ENCODE results near the gene TP53I3. TPM values are rescaled to one million over a fixed set of nuclear protein-coding genes. Genes with fewer than 3 reads are reported as not detected.

The TP53I3 gene
- polyA plus RNA-seq, 1 experiment = 45.1 TPM

DNA sequence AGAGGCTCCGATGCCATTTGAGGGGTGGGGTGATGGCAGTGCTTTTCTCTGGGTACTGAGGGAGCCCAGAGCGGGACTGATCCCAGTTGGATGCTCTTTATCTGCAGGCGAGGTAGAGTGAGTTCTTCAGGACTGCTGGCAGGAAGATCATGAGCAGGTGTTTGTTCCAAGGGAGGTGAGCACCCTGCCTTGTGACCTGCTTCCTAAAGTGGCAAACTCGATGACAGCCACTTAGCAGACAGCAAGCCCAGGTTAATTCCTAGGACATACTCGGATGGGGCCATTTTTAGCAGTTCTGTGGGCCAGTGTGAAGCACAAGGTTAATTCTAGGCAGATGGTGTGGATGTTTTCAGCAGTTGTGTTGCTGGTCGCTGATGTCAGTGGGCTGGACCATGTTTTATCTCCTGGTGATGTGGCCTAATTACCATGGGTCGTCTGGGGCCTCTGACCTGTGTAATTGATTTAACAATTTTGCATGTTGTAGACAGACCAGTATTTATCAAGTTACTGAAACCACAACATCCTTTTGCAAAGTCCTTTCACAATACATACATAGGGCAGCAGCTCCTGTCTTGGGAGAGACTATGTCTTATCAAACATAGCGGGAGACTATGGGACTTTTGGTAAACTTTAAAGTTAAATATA is 30.1 kb downstream of the TP53I3 start:
- TF ChIP-seq, protein P1, sequence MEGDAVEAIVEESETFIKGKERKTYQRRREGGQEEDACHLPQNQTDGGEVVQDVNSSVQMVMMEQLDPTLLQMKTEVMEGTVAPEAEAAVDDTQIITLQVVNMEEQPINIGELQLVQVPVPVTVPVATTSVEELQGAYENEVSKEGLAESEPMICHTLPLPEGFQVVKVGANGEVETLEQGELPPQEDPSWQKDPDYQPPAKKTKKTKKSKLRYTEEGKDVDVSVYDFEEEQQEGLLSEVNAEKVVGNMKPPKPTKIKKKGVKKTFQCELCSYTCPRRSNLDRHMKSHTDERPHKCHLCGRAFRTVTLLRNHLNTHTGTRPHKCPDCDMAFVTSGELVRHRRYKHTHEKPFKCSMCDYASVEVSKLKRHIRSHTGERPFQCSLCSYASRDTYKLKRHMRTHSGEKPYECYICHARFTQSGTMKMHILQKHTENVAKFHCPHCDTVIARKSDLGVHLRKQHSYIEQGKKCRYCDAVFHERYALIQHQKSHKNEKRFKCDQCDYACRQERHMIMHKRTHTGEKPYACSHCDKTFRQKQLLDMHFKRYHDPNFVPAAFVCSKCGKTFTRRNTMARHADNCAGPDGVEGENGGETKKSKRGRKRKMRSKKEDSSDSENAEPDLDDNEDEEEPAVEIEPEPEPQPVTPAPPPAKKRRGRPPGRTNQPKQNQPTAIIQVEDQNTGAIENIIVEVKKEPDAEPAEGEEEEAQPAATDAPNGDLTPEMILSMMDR (IDR thresholded peaks at IDR 0.05; ENCODE audit: insufficient read depth, low read depth, low read length) = no peak
- ChIA-PET POLR2A (no interaction called here), CTCF (no interaction called here)
- Histone ChIP-seq H3K27me3 (ENCODE audit: control insufficient read depth, insufficient read depth, low read length) (no peaks in the 10 kb centered on the region), H3K36me3 (ENCODE audit: control insufficient read depth, insufficient read depth, low read length) (no peaks in the 10 kb centered on the region), H3K4me3 (ENCODE audit: low read depth, low read length) (no peak overlapping the region)
- no peak for DNase-seq (ENCODE audit: low read depth)

DNA sequence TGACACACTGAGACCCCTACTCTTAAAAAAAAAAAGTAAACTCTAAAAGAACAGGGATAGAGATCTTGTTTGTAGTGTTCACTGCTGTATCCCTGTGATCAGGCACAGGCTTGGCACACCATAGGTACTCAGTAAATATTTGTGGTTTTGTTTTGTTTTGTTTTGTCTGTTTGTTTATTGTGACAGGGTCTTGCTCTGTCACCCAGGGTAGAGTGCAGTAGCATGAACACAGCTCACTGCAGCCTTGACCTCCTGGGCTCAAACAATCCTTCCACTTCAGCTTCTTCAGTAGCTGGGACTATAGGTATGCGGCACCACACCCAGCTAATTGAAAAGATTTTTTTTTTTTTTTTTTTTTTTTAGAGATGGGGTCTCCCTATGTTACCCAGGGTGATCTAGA is 31.7 kb downstream of the TP53I3 start:
- H3K36me3 ChIP-seq (ENCODE audit: control insufficient read depth, insufficient read depth, low read length) = no peaks in the 10 kb centered on the region
- H3K27me3 ChIP-seq (ENCODE audit: control insufficient read depth, insufficient read depth, low read length) = no peaks in the 10 kb centered on the region
- TF ChIP-seq, protein P1 (IDR thresholded peaks at IDR 0.05; ENCODE audit: insufficient read depth, low read depth, low read length) = no peak
- ChIA-PET CTCF (interaction anchor here (1.3 to 1.6 kb wide), 3 partner anchors 8 to 126 kb away, joined by 3 to 4 read pairs (median 3); partner anchors contain the start of gene ATAD2B), POLR2A (no interaction called here)
- no peak for DNase-seq (ENCODE audit: low read depth)
- no peak overlapping the region for H3K4me3 ChIP-seq (ENCODE audit: low read depth, low read length)

DNA sequence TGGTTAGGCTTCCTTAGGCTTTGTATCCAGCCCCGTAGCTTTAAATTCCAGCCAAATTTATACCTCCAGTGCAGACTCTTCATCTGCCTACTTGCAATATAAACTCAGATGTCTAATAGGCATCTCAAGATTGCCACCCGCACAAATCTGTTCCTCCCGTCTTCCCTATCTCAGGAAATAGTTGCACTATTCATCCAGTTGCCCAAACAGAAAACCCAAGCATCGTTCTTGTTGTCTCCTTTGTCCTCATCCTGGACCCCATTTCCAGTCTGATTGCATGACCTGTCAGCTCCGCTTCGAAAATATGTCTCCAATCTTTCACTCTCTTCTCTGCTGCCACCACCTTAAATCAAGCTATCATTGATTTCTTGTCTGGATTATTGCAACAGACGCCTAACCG is 32.8 kb downstream of the TP53I3 start:
- TF ChIP-seq, protein P1 (IDR thresholded peaks at IDR 0.05; ENCODE audit: insufficient read depth, low read depth, low read length) = no peak
- H3K36me3 ChIP-seq (ENCODE audit: control insufficient read depth, insufficient read depth, low read length) = no peaks in the 10 kb centered on the region
- H3K27me3 ChIP-seq (ENCODE audit: control insufficient read depth, insufficient read depth, low read length) = no peaks in the 10 kb centered on the region
- CTCF ChIA-PET = interaction anchor here (1.3 to 1.6 kb wide), 3 partner anchors 10 to 125 kb away, joined by 3 to 4 read pairs (median 3); partner anchors contain the start of gene ATAD2B
- no peak for DNase-seq (ENCODE audit: low read depth)
- POLR2A ChIA-PET = no interaction called here
- H3K4me3 ChIP-seq (ENCODE audit: low read depth, low read length) = no peak overlapping the region

DNA sequence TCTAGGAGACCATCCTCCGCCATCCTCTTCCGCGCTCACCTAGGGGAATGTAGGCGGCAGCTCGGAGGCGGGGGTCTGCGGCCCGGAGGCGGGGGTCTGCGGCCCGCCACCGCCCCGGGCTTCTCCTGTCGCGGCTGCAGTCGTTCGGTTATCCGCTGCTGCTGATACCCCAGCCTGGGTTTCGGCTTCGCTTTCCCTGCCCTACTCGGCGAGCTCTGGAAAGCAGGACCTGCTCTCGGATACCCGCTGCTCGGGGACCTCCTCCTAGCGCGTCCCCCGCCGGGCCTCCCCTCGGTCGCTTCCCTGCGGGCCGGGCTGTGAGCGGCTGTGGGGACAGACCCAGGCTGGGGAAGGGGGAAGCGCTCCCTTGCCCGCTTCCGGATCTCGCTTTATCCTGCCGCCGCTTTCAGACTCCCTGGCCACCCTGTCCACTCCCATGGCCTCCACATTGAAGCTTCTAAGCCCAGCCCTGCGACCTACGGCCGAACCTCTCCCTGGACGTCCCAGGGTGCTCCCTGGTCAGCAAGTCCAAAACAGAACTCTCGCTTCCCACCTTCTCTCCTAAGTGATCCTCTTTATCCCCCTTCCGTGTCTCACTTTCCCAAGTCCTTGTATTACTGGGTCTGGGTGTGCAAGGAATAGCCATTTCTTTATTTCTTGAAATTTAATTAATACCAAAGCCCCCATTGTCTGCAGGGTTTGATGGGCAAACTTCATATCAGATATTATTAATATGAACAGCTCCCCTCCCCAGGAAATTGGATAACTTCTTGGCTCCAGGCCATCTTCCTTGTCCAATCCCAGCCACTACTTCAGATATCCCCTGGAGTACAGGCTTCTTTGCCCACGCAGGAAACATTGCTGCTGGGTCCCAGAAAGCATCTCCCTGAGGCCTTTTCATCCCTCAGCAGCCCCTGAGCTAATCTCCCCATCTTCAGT is 34.3 kb downstream of the TP53I3 start:
- TF ChIP-seq, protein P1 (IDR thresholded peaks at IDR 0.05; ENCODE audit: insufficient read depth, low read depth, low read length) = no peak
- DNase-seq (ENCODE audit: low read depth) = no peak
- CTCF ChIA-PET = interaction anchor here (1.2 to 1.8 kb wide), 3 partner anchors 10 to 124 kb away, joined by 3 to 8 read pairs (median 5); partner anchors contain the start of gene ATAD2B
- Histone ChIP-seq H3K27me3 (ENCODE audit: control insufficient read depth, insufficient read depth, low read length) (no peaks in the 10 kb centered on the region), H3K4me3 (ENCODE audit: low read depth, low read length) (peak overlapping the region; percentile 75), H3K36me3 (ENCODE audit: control insufficient read depth, insufficient read depth, low read length) (no peaks in the 10 kb centered on the region)
- POLR2A ChIA-PET = no interaction called here

DNA sequence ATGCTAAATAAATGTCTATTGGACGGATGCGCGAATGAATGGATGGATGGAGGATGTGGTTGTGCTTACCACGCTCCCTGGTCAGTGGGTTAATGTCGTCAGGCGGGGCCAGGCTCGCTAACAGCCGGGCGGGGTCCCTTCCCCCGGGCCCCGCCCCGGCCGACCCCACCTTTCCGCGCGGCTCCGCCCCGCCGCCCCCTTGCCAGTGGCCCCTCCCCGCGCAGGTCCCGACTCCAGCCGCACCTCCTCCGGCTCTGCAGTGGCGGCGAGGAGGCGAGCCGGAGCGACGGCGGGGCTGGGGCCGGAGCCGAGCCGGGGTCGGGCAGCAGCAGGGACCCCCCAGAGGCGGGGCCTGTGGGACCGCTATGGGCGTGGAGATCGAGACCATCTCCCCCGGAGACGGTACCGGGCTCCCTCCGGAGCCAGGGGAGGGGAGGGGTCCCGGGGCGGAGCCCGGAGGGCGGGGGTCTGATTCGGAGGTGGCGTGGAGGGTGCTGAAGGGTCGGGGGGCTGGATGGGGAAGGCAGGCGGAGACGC is 35.1 kb downstream of the TP53I3 start, which contains the start of gene FKBP1B:
Gene FKBP1B (plus strand): TSS at position 257 of the 537 bp plus-strand sequence. CDS start 109 bp downstream, at position 366.
- POLR2A ChIA-PET = no interaction called here
- CTCF ChIA-PET = interaction anchor here (1.2 to 1.8 kb wide), 3 partner anchors 11 to 123 kb away, joined by 3 to 8 read pairs (median 5); partner anchors contain the start of gene ATAD2B

More for the DNA sequence above, 35.1 kb downstream of the TP53I3 start, which contains the start of gene FKBP1B:
- peak; percentile 4 for DNase-seq (ENCODE audit: low read depth)
- Histone ChIP-seq H3K27me3 (ENCODE audit: control insufficient read depth, insufficient read depth, low read length) (no peaks in the 10 kb centered on the region), H3K36me3 (ENCODE audit: control insufficient read depth, insufficient read depth, low read length) (no peaks in the 10 kb centered on the region), H3K4me3 (ENCODE audit: low read depth, low read length) (peak within 1 kb of the TSS; percentile 75)
- TF ChIP-seq, protein P1 (IDR thresholded peaks at IDR 0.05; ENCODE audit: insufficient read depth, low read depth, low read length) = no peak

Data from BJ (cell line).